GM12874 (cell line): ENCODE data around the gene KHDRBS2.

Source experiments
- TF ChIP-seq, protein P1 (sequence below): IDR thresholded peaks from 2 replicates; pipeline ENCODE4 v1.5.1; 2011; ENCODE audit warnings: low read depth, mild to moderate bottlenecking, control low read depth, low read length, moderate library complexity; ENCODE audit not compliant: insufficient read depth

Gene KHDRBS2

DNA sequence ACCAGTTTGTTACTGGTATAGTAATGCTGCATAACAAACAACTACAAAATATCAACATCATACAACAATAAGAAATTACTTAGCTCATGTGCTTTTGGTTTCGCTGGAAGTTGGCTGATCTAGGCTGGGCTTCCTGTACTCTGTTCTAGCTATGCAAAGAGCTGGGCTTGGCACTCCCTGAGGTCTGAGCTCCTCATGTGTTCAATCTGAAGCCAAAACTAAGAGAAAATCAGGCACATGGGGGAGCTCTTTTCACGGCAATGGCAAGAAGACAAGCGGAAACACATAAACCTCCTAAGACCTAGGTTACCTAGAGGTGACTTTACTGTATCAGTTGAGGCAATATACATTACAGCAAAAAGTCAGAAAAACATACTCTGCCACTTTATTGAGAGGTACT is 574.2 kb downstream of the KHDRBS2 start:
- TF ChIP-seq, protein P1, sequence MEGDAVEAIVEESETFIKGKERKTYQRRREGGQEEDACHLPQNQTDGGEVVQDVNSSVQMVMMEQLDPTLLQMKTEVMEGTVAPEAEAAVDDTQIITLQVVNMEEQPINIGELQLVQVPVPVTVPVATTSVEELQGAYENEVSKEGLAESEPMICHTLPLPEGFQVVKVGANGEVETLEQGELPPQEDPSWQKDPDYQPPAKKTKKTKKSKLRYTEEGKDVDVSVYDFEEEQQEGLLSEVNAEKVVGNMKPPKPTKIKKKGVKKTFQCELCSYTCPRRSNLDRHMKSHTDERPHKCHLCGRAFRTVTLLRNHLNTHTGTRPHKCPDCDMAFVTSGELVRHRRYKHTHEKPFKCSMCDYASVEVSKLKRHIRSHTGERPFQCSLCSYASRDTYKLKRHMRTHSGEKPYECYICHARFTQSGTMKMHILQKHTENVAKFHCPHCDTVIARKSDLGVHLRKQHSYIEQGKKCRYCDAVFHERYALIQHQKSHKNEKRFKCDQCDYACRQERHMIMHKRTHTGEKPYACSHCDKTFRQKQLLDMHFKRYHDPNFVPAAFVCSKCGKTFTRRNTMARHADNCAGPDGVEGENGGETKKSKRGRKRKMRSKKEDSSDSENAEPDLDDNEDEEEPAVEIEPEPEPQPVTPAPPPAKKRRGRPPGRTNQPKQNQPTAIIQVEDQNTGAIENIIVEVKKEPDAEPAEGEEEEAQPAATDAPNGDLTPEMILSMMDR = no peak

DNA sequence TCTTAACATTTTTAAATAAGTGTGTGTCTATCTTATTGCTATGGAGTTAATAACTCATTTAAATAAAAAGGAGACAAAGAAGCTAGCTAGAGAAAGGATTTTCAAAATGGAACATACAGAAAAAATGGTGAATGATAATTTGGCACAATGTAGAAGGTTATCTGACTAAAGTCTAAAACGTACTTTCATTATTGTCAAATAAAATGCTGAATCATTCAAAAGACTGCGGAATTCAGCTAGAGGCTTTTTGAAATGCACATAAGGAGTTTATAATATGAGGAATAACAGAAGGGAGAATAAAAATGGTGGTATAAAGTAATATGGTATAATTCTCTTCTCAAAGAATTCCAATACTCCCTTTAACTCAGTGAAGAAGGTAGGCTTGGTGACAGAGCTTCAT is 597.9 kb downstream of the KHDRBS2 start:
- TF ChIP-seq, protein P1 = no peak

DNA sequence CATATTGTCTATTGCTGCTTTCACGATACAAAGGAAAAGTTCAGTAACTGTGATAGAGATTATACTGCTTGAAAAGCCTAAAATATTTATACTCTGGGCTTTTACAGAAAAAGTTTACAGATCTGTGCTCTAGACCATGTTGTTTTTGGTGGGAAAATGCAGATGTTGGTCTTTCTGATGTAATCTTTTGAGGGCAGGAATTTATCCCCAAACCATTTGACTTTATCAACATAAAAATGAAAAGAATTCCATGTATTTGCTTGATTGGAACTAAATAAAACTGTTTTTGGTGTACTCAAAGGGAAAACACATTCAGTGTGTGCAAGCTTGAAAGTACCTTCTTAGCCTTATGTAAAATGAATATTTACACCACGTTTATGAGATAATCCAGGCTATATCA is 603.5 kb downstream of the KHDRBS2 start:
- TF ChIP-seq, protein P1 = no peak

DNA sequence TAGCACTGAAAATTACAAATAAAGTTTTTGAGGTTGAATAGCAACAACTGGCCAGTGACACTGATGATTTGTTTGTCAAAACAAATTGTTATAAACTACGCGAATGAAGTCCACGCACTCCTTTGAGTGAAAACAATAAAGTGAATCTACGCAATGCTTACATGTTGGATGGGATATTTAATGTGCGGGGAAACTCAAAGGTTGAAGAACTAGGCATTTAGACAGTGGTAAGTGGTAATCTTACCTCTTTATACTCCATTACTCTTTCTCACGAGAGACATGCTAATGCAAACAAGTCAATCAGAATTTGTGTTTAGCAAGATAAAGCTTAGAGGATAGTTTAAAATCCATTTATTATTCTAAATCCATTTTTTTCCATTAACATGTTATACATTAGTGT is 606.4 kb downstream of the KHDRBS2 start:
- TF ChIP-seq, protein P1 = no peak

DNA sequence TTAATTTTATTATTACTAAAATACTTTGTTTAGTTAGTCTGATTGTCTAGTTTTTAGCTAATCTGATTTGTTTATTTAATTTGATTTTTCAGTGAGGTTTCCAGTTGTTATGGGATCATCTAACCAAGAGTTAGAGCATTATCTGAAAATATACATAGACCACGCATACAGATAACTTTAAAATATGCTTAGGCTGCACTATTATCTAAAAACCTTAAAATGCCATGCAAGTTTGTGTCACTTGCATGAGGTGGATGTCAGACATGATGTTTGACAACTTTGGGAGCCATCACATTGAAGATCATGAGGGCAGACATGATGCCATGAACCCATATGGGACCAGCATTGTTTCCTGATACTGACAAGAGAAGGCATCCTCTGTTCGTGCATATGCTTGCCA is 610.3 kb downstream of the KHDRBS2 start:
- TF ChIP-seq, protein P1 = no peak

DNA sequence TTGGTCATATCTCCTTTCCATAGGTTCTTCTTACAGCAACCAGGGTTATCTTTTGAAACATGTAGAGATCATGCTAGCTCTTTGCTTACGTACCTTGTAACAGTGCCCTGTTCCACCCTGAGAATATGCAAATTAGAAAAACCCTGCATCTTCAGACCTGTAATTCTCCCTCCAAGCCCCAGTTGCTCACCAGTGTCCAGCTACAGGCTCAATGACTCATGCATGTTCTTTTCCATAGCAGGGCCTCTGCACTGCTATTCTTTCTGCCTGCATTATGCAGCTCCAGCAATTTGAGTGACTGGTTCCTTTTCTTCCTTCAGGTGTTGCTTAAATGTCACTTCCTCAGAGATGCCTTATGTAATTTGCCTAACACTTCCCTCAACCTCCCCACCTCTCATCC is 636.2 kb downstream of the KHDRBS2 start:
- TF ChIP-seq, protein P1 = no peak

DNA sequence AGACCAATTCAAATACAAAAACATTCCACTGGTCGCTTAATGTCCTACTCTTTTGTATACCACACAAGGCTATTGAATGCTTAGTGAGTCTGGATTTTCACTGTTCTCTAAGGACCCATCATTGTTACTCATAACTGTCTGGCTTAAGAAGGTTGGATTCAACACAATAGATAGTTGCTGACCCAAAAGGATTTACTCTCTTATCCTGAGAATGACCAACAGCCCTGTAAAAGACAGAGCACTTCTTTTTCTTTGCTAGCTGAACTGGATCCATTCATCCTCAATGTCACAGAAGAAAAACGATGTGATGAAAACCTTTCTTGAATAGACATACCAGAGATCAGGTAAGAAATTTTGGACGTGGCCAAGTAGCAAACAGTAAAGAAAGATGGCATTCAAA is 645.6 kb downstream of the KHDRBS2 start:
- TF ChIP-seq, protein P1 = no peak
